NCI-H1436 treated with DMSO at 0.1 percent for 48 hours (cell line): ENCODE measurements around the gene ANAPC1.
"Not testable (repeated sequence)": the region's sequence is repeated elsewhere in the genome, so short reads cannot be mapped to it uniquely, and the experiment has no call there.

Source experiments
- DNase-seq: peaks from one replicate; lab custom pipeline; 2025; lab: John Stamatoyannopoulos, UW

Gene ANAPC1

GRCh38 chr2:111883661-111884591, at the start of gene ANAPC1:
TSS of gene ANAPC1 (minus strand) at chr2:111884193. CDS start at chr2:111880825, 3,368 bp downstream.
- no peak for DNase-seq

- DNase-seq = no peak
These were observed 48.9 kb upstream of the ANAPC1 start for GRCh38 chr2:111932841-111933291.

GRCh38 chr2:111930875-111931274, 46.9 kb upstream of the ANAPC1 start:
- DNase-seq = no peak

DNA sequence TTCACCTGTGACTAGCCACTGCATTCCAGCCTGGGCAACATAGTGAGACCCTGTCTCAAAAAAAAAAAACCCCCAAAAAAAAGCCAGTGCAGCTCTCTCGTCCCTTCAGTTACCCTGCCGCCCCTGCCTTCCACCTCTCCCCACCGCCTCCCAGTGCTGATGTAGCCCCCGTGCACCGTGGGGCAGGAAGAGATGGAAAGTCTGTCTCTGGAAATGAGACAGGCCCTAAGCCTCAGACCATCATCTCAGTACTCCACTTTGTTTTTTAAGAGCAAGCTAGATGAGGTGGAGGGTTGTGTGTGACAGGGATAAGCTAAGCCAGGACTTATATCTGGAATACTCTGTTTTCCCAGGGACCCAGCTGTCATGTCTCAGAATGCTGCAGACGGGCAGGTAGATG, 46.4 kb upstream of the ANAPC1 start:
- DNase-seq = no peak

- no peak for DNase-seq
These were observed 43.7 kb upstream of the ANAPC1 start for GRCh38 chr2:111927723-111928122.

DNA sequence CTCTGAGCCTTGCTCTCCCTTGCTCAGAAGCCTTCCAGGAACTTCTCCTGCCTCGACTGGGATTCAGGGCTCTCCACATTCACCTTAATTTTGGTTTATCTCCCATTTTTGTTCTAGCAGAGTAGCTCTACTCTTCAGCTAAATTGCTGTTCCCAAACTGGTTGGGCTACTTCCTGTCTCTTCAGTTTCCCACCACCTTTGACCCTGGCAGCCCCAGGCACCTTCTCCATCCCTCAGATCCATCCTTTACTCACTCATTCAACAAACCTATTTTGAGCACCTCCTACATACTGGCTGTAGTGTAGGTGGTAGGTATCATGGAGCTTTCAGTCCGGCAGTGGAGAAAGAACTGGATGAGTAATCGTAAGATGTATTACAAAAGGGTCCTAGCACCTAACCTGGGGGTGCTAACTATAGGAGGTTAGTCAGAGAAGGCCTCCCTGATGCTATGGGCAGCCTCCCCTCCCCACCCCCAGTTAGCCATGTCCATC, 40.7 kb upstream of the ANAPC1 start:
- DNase-seq = no peak

DNA sequence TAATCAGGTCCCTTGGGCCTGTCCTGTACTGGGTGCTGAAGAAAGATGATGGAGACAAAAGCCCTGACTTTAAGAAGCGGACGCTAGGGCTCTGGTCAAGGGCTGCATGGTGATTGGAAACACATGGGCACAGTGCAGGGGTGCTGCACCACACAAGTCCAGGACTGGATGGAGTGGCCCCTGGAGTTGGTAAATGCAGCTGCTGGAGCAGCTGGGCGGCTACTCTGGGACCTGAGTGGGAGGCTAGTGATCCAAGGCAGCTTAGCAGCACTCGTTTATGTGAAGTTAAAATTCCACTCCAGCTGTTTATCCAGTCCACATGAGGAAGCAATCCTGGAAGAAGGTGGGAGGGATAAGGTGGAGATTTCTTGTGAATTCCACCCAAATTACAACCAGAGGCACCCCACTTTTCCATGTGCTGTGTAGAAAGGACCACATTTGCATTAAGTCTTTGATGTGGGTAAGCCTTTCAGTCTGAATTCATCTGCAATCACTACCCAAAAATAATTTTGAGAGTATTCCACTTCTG, 39.3 kb upstream of the ANAPC1 start:
- DNase-seq = no peak

DNA sequence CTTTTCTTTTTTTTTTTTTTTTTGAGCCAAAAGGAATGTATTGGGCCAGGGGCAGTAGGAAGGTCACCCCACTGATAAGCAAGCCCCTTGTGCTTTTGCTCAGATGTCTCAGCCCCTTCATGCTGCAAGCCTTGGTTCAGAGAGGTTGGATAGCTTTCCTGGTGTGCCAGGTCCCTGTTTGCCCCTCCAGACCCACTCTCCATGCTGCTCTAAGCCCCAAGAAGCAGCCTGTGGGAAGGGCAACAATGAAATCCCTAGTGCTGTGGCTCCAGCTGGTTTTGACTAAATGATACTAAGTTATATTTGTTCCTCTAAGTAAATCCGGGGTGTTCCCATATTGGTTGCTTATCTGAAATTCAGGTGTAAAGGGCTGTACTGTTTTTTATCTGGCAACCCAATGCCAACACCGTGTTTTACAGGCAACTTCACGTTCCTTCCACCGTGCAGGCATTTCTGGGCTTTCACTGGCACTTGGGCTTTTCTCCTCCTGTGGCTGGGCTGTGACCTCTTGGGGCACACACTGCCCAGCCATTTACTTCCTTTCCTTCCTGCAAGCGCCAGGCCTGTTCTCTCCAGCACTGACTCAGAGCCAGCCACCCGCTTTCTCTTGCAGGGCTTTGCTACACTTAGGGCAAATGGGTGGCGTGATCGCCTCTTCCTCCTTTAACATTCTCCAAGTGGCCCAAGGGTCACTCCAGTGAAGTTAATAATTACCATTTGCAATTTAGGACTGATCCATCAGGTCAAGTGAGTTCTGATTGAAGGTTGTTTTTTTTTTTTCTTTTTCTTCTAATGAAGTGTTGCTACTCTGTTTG, 36.0 kb upstream of the ANAPC1 start:
- DNase-seq = no peak

DNA sequence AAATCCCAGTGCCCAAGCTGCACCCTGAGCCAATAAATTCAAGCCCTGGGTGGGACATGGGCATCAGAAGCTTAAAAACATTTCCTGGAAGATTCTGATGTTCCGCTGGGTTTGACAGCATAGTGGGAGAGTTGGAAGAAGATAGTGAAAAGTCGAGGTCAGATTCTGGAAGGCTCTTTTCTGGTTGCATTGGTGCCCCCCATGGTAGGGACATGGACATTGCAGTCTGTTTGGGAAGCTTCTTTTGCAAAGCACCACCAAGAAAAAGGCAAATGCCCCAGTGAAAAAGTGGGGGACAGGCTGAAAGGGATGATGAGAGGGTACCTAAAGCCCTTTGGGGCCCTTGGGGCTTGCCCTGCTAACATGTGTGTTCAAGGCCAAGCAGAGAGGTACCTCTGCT, 35.4 kb upstream of the ANAPC1 start:
- DNase-seq = no peak

- DNase-seq = no peak
These were observed 34.4 kb upstream of the ANAPC1 start for GRCh38 chr2:111918383-111918806.

GRCh38 chr2:111917106-111917505, 33.1 kb upstream of the ANAPC1 start:
- DNase-seq = no peak

DNA sequence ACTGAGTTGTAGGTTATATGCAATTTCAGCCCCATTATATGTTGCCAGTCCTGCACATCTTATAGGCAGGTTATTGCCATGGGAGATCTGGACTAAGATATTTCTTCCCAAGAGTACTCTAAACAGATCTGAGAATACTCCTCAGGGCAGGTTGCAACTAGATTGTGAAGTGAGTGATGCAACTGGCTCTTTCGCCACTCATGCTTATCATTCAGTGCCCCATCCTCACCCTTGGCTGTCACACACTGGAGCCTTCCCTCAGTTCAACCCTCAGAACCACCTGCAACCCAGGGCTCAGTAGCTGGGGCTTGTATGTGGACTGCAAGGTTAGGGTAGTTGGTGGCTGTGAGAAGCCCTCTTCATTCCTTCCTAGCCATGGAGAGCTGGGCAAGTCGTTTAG, 28.6 kb upstream of the ANAPC1 start:
- DNase-seq = no peak

DNA sequence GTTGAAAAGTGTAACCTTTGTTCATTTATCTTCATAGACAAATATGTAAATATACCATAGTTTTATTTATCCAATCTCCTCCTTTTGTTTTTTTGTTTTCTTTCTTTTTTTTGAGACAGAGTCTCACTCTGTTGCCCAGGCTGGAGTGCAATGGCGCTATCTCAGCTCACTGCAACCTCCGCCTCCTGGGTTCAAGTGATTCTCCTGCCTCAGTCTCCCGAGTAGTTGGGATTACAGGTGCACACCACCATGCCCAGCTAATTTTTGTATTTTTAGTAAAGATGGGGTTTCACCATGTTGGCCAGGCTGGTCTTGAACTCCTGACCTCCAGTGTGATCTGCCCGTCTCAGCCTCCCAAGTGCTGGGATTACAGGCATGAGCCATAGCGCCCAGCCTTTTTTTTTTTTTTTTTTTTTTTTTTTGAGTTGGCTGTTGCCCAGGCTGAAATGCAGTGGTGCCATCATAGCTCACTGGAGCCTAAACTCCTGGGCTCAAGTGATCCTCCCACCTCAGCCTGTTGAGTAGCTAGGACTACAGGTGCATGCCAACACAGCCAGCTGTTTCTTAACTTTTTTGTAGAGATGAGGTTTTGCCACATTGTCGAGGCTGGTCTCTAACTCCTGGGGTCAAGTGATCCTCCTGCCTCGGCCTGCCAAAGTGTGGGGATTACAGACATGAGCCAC, 27.4 kb upstream of the ANAPC1 start:
- DNase-seq = not testable (repeated sequence)

GRCh38 chr2:111910609-111911277, 26.8 kb upstream of the ANAPC1 start:
- DNase-seq = no peak

DNA sequence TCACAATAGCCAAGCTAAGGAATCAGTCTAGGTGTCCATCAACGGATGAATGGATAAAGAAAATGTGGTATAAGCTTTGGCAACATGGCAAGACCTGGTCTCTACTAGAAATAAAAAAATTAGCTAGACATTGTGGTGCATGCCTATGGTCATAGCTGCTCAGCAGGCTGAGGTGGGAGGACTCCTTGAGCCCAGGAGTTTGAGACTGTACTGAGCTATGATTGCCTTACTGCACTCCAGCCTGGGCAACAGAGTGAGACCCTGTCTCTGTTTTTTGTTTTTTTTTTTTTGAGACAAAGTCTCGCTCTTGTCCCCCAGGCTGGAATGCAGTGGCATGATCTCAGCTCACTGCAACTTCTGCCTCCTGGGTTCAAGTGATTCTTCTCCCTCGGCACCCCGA, 26.0 kb upstream of the ANAPC1 start:
- not testable (repeated sequence) for DNase-seq

DNA sequence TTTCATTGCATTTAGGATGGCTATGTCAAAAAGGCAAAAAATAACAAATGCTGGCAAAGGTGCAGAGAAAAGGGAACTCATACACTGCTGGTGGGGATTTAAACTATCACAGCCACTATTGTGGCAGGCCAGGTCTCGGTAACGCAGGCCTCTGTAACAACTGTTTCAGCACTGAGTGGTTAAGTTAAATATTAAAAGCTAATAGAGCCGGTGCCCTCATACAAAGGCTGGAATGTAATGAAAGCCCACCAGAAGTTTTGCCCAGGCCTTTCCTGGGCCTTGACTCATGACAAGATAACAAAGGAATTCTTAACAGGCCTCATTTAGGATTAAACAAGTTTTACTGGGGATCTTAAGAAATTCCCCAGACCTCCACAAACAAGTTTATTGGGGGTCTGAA, 25.1 kb upstream of the ANAPC1 start:
- DNase-seq = no peak

DNA sequence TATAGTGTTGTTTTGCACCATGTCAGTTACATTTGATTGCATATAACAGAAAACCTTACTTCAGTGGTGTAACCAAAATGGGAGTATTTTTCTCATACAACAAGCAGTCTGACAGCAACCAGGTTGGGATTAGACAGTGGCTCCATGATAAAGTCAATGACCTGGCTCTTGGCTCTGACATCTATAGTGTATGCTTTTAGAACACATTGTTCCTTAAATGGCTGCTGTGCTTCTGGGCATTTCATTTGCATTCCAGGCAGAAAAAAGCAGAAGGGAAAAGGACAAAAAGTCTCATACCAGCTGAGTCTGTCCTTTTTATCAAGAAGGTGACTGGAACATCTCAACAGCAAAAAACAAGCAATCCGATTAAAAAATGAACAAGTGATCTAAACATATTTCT, 24.6 kb upstream of the ANAPC1 start:
- DNase-seq = no peak

DNA sequence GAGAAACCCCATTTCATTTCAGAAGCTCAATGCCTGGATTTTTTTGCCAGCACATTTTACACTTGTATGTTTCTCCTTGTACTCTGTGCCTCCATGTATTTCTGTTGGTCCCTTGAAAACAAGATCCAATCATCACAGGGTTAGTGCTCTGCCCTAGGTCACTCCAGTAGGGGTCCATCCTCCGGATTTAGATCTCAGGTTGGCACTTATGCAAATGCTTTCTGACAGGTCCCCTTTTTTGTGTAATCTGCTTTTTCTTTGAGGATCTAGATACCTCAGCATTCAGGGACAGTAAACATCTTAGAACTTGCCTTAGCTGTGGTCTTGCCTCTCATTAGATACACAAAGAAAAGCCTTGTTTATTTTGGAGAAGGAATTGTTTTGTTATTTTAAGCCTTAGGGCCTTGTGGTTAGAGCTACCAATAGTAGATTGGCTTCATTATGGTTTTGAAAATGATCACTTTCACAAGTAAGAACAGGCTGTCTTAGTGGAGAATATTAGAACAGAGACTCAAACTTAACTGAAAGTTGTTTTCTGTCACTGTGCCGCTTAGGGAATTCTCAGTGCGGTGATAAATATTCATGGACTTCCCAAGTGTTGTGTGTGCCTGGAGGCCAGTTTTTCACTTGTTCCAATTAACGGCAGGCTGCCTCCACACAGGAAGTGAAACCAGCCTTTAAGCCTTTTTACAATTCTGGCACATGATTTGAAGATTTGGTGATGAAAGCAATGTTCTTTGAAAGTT, 22.2 kb upstream of the ANAPC1 start:
- no peak for DNase-seq

DNA sequence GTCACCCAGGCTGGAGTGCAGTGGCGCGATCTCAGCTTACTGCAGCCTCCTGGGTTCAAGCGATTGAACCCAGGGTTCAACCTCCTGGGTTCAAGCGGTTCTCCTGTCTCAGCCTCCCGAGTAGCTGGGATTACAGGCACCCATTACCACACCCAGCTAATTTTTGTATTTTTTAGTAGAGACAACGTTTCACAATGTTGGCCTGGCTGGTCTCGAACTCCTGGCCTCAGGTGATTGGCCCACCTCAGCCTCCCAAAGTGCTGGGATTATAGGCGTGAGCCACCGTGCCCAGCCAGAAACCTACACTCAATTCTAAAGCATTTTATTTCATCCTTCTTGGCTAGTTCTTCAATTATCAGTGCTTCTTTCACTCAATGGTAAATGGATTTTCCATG, 21.5 kb upstream of the ANAPC1 start:
- not testable (repeated sequence) for DNase-seq

GRCh38 chr2:111904726-111905474, 20.9 kb upstream of the ANAPC1 start:
- no peak for DNase-seq
